Breast epithelium (tissue), 3 donors: ENCODE measurements around the gene CSRNP2.

Source experiments
- POLR2A ChIP-seq: fragments of 450-650 bp; IDR thresholded peaks from one replicate; pipeline ENCODE4 v1.6.1; 2016; ENCODE audit warnings: antibody characterized with exemption, mild to moderate bottlenecking, moderate library complexity
- POLR2AphosphoS5 ChIP-seq, 3 donors: sonication (generic); formaldehyde crosslinking; IDR thresholded peaks; one replicate each; pipeline ENCODE4 v1.6.1; 2017; ENCODE audit warnings: antibody characterized with exemption in 3 of 3
- TF ChIP-seq, protein P1 (sequence below), 3 donors: fragments of 450-650 bp; IDR thresholded peaks; one replicate each; pipeline ENCODE4 v1.5.1; 2016 to 2017; ENCODE audit warnings: antibody characterized with exemption in 3 of 3, mild to moderate bottlenecking in 3 of 3, moderate library complexity in 3 of 3

DNA sequence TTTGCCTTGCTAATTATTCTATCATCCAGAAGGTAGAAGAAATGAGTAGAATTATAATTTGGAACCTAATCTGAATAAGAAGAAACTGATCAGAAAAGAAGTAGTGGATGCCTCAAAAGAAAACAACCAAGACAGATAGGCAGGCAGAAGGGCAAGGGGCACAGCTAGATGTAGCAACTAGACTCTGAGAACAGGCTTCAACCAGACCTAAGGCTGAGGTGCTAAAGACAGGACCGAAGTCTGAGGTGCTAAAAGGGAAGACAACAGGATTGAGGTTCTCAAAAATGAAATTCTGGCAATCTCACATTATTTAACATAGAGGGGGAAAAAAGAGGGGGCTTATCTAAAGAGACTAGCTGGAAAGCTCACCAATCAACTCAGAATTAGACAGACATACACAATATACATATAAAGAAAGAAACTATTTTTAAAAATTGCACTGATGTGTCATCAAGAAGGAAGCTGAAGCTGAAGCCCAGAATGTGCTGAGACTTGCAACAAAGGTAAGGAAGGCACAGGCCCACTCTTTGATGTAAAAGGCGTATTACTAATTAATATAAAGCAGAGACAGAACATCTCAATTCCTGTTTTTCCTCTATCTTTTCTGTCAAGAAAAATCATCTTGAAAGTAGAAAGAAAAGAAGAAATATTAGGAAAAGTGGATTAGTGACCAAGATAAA is 43.8 kb upstream of the CSRNP2 start:
- TF ChIP-seq, protein P1, sequence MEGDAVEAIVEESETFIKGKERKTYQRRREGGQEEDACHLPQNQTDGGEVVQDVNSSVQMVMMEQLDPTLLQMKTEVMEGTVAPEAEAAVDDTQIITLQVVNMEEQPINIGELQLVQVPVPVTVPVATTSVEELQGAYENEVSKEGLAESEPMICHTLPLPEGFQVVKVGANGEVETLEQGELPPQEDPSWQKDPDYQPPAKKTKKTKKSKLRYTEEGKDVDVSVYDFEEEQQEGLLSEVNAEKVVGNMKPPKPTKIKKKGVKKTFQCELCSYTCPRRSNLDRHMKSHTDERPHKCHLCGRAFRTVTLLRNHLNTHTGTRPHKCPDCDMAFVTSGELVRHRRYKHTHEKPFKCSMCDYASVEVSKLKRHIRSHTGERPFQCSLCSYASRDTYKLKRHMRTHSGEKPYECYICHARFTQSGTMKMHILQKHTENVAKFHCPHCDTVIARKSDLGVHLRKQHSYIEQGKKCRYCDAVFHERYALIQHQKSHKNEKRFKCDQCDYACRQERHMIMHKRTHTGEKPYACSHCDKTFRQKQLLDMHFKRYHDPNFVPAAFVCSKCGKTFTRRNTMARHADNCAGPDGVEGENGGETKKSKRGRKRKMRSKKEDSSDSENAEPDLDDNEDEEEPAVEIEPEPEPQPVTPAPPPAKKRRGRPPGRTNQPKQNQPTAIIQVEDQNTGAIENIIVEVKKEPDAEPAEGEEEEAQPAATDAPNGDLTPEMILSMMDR (IDR thresholded peaks at IDR 0.05): no peak
- TF ChIP-seq POLR2A (no peak), POLR2AphosphoS5 (IDR thresholded peaks at IDR 0.05) (no peak)
